PC-3 (cell line): ENCODE results near the gene LIME1. TPM values are rescaled to one million over a fixed set of nuclear protein-coding genes. Genes with fewer than 3 reads are reported as not detected.

Experiments used
- ATAC-seq: fragments of 200-7000 bp; cut with Tn5 transposase; 2 replicates; pipeline ENCODE4 v1.9.1; 2020; ENCODE audit warnings: mild to moderate bottlenecking, moderate library complexity
- BruUV-seq: library from RNA; stranded (reverse); fragments of 400-500 nt; replicated peaks from 2 replicates; lab custom pipeline; 2021; lab: Mats Ljungman, UMichigan
- CTCF ChIA-PET: fragments of 300-600 bp; sonication (Branson Sonifier 250); formaldehyde crosslinking; loops from one replicate; lab custom pipeline; 2022; ENCODE audit warnings: antibody characterized with exemption; lab: Charles Lee
- POLR2A ChIA-PET: fragments of 300-600 bp; sonication (Branson Sonifier 250); formaldehyde crosslinking; loops from one replicate; lab custom pipeline; 2022; ENCODE audit warnings: antibody characterized with exemption; ENCODE audit not compliant: unreplicated experiment; lab: Charles Lee
- DNase-seq: peaks from one replicate; pipeline ENCODE4 v3.0.0-alpha.2; 2015
- H2AFZ ChIP-seq: fragments of 300-600 bp; sonication (generic); 2 replicates; pipeline ENCODE4 v1.6.0; 2016; ENCODE audit warnings: antibody characterized with exemption, low read length
- H3F3A ChIP-seq: fragments of 300-600 bp; sonication (generic); one replicate; pipeline ENCODE4 v1.6.0; 2017; ENCODE audit warnings: antibody characterized with exemption, low read length, control low read depth, mild to moderate bottlenecking; ENCODE audit not compliant: unreplicated experiment
- H3K27ac ChIP-seq: fragments of 300-600 bp; sonication (generic); 2 replicates; pipeline ENCODE4 v1.5.1; 2016; ENCODE audit warnings: mild to moderate bottlenecking, low read length
- H3K27me3 ChIP-seq: fragments of 300-600 bp; sonication (generic); 2 replicates; pipeline ENCODE4 v1.6.1; 2016; ENCODE audit warnings: low read length, mixed read lengths
- H3K36me3 ChIP-seq: fragments of 300-600 bp; sonication (generic); 2 replicates; pipeline ENCODE4 v1.6.1; 2016; ENCODE audit warnings: low read depth, mixed run types, low read length, mixed read lengths
- H3K4me1 ChIP-seq: fragments of 300-600 bp; sonication (generic); 2 replicates; pipeline ENCODE4 v1.5.1; 2016; ENCODE audit warnings: low read length; ENCODE audit not compliant: insufficient read depth
- H3K4me2 ChIP-seq: fragments of 300-600 bp; sonication (generic); 2 replicates; pipeline ENCODE4 v1.6.0; 2016; ENCODE audit warnings: low read length
- H3K4me3 ChIP-seq: fragments of 300-600 bp; sonication (generic); 2 replicates; pipeline ENCODE4 v1.5.1; 2016; ENCODE audit warnings: mild to moderate bottlenecking, low read length, mixed read lengths
- H3K79me2 ChIP-seq: fragments of 300-600 bp; sonication (generic); 2 replicates; pipeline ENCODE4 v1.6.1; 2017; ENCODE audit warnings: low read length, mixed read lengths
- H3K9ac ChIP-seq: fragments of 300-600 bp; sonication (generic); 2 replicates; pipeline ENCODE4 v1.6.0; 2016; ENCODE audit warnings: mild to moderate bottlenecking, low read length
- H3K9me2 ChIP-seq: fragments of 300-600 bp; sonication (generic); replicated peaks from 2 replicates; pipeline ENCODE4 v1.6.1; 2016; ENCODE audit warnings: mixed run types, low read length, mixed read lengths
- H3K9me3 ChIP-seq: fragments of 300-600 bp; sonication (generic); 2 replicates; pipeline ENCODE4 v1.6.1; 2016; ENCODE audit warnings: low read length, mixed read lengths
- H4K20me1 ChIP-seq: fragments of 300-600 bp; sonication (generic); 2 replicates; pipeline ENCODE4 v1.6.1; 2016; ENCODE audit warnings: low read length, mixed read lengths
- EZH2 ChIP-seq: fragments of 300-600 bp; sonication (generic); IDR thresholded peaks from one replicate; pipeline ENCODE4 v1.6.1; 2017; ENCODE audit warnings: antibody characterized with exemption, mild to moderate bottlenecking, low read length; ENCODE audit not compliant: unreplicated experiment
- EZH2phosphoT487 ChIP-seq: fragments of 300-600 bp; sonication (generic); IDR thresholded peaks from 2 replicates; pipeline ENCODE4 v1.6.1; 2018; ENCODE audit warnings: mild to moderate bottlenecking, antibody characterized with exemption, low read length, borderline replicate concordance
- intact Hi-C: fragments of 100-400 bp; cut with micrococcal nuclease; formaldehyde crosslinking; loops from 2 replicates; pipeline ENCODE4 v1.9.0; 2023
- total RNA-seq: library from RNA; depleted of rRNA; stranded (reverse); fragments of >200 nt; gene quantifications from 2 replicates; pipeline ENCODE4 v1.2.3, GENCODE V29; 2014
- TF ChIP-seq, protein P1 (sequence below): fragments of 300-600 bp; sonication (generic); conservative IDR thresholded peaks from 2 replicates; pipeline ENCODE4 v1.5.1; 2017; ENCODE audit warnings: antibody characterized with exemption, low read depth, mild to moderate bottlenecking, low read length

The LIME1 gene
- total RNA-seq, 1 experiment from 2014 or later = 17.3 TPM

DNA sequence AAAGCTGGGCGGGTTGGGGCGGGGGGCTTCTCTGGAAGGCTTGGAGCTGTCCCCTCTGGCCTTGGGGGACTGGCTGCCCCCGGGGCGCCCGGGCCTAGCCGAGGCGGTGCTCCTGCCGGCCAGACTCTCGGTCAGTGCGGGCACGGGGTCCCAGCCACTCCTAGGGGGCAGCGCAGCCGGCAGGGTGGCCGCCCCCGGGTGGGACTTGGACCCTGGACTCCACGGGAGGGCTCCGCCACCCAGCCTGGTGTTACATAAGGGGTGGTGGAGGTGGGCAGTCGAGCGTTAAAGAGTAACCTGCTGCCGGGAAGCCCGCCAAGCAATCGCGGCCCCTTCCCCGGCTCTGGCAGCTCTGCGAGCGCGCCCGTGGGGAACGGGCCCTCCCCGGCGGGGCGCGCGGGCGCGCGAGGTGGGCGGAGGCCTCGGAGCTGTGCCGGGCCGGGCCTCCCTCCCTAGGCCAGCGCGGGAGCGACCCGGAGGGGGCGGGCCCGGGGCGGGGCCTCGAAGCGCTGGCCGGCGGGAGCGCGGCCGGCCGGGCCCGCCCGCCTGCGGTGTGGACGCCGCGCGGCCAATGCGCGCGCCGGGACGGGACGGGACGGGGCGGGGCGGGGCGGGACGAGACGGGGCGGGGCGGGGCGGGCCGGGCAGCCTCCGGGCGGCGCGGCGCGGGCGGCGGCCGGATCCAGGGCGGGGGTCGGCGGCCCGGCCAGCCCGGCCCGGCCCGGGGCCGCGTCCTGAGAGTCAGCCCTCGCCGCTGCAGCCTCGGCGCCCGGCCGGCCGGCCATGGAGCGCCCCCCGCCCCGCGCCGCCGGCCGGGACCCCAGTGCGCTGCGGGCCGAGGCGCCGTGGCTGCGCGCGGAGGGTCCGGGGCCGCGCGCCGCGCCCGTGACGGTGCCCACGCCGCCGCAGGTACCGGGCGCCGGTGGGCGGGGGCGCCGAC lies 2.9 kb downstream of the LIME1 start, which contains the start of gene SLC2A4RG:
Gene SLC2A4RG (plus strand): TSS at position 647 of the 940 bp plus-strand sequence. CDS start 137 bp downstream, at position 784.
- intact Hi-C loops = loop anchor here (2.0 kb wide), 1 partner anchor 33 kb away; the partner anchor contains the start of gene ARFRP1
- POLR2A ChIA-PET = interaction anchor here (0.6 kb wide), 1 partner anchor 97 kb away, joined by 3 read pairs; no protein-coding TSS in a partner anchor
- DNase-seq (peak; percentile 85), ATAC-seq (peak; percentile 60)
- H3K79me2 ChIP-seq = peaks cover 13% of the 10 kb centered on the region
- TF ChIP-seq, protein P1, sequence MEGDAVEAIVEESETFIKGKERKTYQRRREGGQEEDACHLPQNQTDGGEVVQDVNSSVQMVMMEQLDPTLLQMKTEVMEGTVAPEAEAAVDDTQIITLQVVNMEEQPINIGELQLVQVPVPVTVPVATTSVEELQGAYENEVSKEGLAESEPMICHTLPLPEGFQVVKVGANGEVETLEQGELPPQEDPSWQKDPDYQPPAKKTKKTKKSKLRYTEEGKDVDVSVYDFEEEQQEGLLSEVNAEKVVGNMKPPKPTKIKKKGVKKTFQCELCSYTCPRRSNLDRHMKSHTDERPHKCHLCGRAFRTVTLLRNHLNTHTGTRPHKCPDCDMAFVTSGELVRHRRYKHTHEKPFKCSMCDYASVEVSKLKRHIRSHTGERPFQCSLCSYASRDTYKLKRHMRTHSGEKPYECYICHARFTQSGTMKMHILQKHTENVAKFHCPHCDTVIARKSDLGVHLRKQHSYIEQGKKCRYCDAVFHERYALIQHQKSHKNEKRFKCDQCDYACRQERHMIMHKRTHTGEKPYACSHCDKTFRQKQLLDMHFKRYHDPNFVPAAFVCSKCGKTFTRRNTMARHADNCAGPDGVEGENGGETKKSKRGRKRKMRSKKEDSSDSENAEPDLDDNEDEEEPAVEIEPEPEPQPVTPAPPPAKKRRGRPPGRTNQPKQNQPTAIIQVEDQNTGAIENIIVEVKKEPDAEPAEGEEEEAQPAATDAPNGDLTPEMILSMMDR = no peak
- TF ChIP-seq EZH2 (no peak), EZH2phosphoT487 (no peak)
- H3K4me2 ChIP-seq = peak within 1 kb of the TSS; percentile 88
- peaks cover 22% of the 10 kb centered on the region for H3K36me3 ChIP-seq
- peak within 1 kb of the TSS; percentile 64 for H3K27ac ChIP-seq
- H2AFZ ChIP-seq = peak within 1 kb of the TSS; percentile 79
- no TSS peak for BruUV-seq
- H3K9ac ChIP-seq = peak within 1 kb of the TSS; percentile 83
- no peaks in the 10 kb centered on the region for H4K20me1 ChIP-seq
- H3K9me3 ChIP-seq = no peaks in the 10 kb centered on the region
- H3K4me3 ChIP-seq = peak within 1 kb of the TSS; percentile 84
- H3K9me2 ChIP-seq = no peaks in the 10 kb centered on the region
- no peaks in the 10 kb centered on the region for H3K27me3 ChIP-seq
- H3K4me1 ChIP-seq = peaks cover 12% of the 10 kb centered on the region
- H3F3A ChIP-seq = no peaks in the 10 kb centered on the region
- CTCF ChIA-PET = no interaction called here

DNA sequence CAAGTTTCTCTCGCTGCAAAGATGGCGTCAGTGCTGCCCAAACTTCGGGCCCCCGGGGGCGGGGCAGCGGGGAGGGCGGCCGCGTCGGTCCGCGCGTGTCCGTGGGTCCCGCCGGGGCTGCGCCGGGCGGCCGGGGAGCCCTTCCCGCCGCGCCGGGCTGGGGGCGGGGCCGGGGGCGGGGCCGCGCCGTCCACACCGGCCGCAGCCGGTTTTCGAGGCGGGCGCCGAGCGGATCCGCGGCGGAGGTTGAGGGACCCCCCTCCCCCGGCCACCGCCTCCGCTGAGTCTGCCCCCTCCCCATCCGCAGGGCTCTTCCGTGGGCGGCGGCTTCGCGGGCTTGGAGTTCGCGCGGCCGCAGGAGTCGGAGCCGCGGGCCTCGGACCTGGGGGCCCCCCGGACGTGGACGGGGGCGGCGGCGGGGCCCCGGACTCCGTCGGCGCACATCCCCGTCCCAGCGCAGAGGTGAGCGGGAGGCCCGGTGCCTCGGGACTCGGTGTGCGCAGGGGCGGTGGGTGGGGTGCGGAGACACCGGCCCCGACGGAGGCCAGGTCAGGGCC lies 3.7 kb downstream of the LIME1 start:
- H2AFZ ChIP-seq = peak overlapping the region; percentile 79

More for the DNA sequence above, 3.7 kb downstream of the LIME1 start:
- DNase-seq = peak; percentile 54
- ATAC-seq = peak; percentile 30
- H4K20me1 ChIP-seq = no peaks in the 10 kb centered on the region
- H3F3A ChIP-seq = no peaks in the 10 kb centered on the region
- H3K9me3 ChIP-seq = no peaks in the 10 kb centered on the region
- BruUV-seq = no TSS peak
- no peaks in the 10 kb centered on the region for H3K9me2 ChIP-seq
- H3K27ac ChIP-seq = peak overlapping the region; percentile 64
- H3K79me2 ChIP-seq = peaks cover 13% of the 10 kb centered on the region
- peak overlapping the region; percentile 88 for H3K4me2 ChIP-seq
- peak overlapping the region; percentile 83 for H3K9ac ChIP-seq
- no peaks in the 10 kb centered on the region for H3K27me3 ChIP-seq
- CTCF ChIA-PET = interaction anchor here (1.5 kb wide), 1 partner anchor 46 kb away, joined by 5 read pairs; no protein-coding TSS in a partner anchor
- intact Hi-C loops = loop anchor here (2.0 kb wide), 1 partner anchor 33 kb away; the partner anchor contains the start of gene ARFRP1
- peaks cover 12% of the 10 kb centered on the region for H3K4me1 ChIP-seq
- POLR2A ChIA-PET = interaction anchor here (0.6 kb wide), 2 partner anchors 27 to 98 kb away, joined by 3 to 10 read pairs; no protein-coding TSS in a partner anchor
- peaks cover 22% of the 10 kb centered on the region for H3K36me3 ChIP-seq
- H3K4me3 ChIP-seq = peak overlapping the region; percentile 84
- TF ChIP-seq EZH2phosphoT487 = no peak
- TF ChIP-seq EZH2 = no peak
- TF ChIP-seq, protein P1 = no peak
